PC-9 (cell line): Measurements from ENCODE around the gene DSCAML1.

ENCODE experiments used
- CTCF ChIP-seq: fragments of 200-600 bp; sonication (generic); conservative IDR thresholded peaks from 2 replicates; pipeline ENCODE4 v1.6.1; 2017; ENCODE audit warnings: mixed run types, antibody characterized with exemption, mild to moderate bottlenecking, moderate library complexity
- EZH2 ChIP-seq: fragments of 200-600 bp; sonication (generic); IDR thresholded peaks from 2 replicates; pipeline ENCODE4 v1.8.0; 2017; ENCODE audit warnings: antibody characterized with exemption, low read depth

GRCh38 chr11:117830072-117830471 is 33.1 kb upstream of the DSCAML1 start:
- TF ChIP-seq CTCF (no peak), EZH2 (no peak)
